Keratinocyte (primary cell): ENCODE data around the gene CNPY1.

Experiments
- EZH2 ChIP-seq: IDR thresholded peaks from one replicate; pipeline ENCODE4 v1.6.1; 2012; ENCODE audit warnings: inconsistent platforms, mild to moderate bottlenecking, low read length, moderate library complexity
- TF ChIP-seq, protein P1 (sequence below), 3 experiments: IDR thresholded peaks in 1 of 3; conservative IDR thresholded peaks in 1 of 3; optimal IDR thresholded peaks in 1 of 3; 2 replicates in 2 of 3; 3 replicates in 1 of 3; pipeline versions ENCODE3 to v1.5.1; 2011; ENCODE audit warnings: low read length in 3 of 3, mild to moderate bottlenecking in 3 of 3, moderate library complexity in 2 of 3, control low read depth in 1 of 3, inconsistent platforms in 1 of 3; ENCODE audit not compliant: insufficient read depth in 2 of 3; ENCODE audit errors: extremely low read depth in 1 of 3

DNA sequence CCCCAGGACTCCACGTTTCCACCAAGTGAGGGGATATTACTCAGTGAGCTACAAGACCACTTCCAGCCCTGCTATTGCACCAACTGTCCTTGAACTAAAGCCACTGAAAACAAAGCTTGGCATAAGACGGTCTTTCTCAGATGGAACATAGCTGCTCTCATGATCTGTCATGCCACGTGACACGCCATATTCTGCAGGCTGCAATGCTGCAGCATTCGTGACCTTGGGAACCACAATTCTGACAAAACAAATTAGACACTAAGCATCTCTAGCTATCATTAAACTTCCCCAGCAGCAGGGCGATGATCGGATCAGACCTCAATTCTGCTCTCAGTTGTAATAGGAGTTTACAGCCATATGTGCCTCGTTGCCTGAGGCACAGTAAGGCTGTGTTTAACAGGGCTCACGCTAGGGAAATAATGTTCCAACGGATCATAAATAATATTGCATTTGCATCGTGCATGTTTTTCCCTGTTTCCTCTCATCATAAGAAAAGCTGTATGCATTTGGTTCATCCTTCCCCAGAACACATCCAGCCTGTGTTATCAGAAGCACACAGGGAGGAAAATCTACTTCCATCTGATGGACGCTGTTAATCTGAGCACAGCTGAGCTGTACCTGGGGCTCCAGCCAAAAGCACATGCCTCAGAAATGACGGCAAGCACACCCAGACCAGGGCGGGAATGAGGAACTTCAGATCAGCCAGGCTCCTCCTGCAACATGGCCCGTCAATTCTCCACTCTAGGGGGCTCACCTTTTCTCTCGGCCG, 38.6 kb upstream of the CNPY1 start:
- TF ChIP-seq, protein P1, sequence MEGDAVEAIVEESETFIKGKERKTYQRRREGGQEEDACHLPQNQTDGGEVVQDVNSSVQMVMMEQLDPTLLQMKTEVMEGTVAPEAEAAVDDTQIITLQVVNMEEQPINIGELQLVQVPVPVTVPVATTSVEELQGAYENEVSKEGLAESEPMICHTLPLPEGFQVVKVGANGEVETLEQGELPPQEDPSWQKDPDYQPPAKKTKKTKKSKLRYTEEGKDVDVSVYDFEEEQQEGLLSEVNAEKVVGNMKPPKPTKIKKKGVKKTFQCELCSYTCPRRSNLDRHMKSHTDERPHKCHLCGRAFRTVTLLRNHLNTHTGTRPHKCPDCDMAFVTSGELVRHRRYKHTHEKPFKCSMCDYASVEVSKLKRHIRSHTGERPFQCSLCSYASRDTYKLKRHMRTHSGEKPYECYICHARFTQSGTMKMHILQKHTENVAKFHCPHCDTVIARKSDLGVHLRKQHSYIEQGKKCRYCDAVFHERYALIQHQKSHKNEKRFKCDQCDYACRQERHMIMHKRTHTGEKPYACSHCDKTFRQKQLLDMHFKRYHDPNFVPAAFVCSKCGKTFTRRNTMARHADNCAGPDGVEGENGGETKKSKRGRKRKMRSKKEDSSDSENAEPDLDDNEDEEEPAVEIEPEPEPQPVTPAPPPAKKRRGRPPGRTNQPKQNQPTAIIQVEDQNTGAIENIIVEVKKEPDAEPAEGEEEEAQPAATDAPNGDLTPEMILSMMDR (optimal IDR thresholded peaks at IDR 0.05 in 1 of 3, IDR thresholded peaks at IDR 0.05 in 1 of 3, conservative IDR thresholded peaks at IDR 0.05 in 1 of 3; ENCODE audit: extremely low read depth in 1 of 3, insufficient read depth in 2 of 3, low read length in 3 of 3), result peak in 1 of 3 experiments; percentile 7
- TF ChIP-seq EZH2, result no peak
